RWPE1 (cell line): ENCODE data around the gene GNA15.
A peak's percentile ranks its signal among the peaks of the same experiment; 100 is the strongest.
"Not testable (repeated sequence)": the region's sequence is repeated elsewhere in the genome, so short reads cannot be mapped to it uniquely, and the experiment has no call there.

Experiments used
- CTCF ChIA-PET: fragments of 350-600 bp; sonication (Branson Sonifier 250); formaldehyde crosslinking; extraction: SDS; loops from one replicate; lab custom pipeline; 2021; lab: Yijun Ruan, JAX
- POLR2A ChIA-PET: fragments of 400-600 bp; formaldehyde crosslinking; extraction: SDS; loops from one replicate; lab custom pipeline; 2020; ENCODE audit warnings: antibody characterized with exemption; ENCODE audit not compliant: low non-redundant PET; lab: Yijun Ruan, JAX
- DNase-seq: peaks from one replicate; pipeline ENCODE4 v3.0.0; 2012; ENCODE audit warnings: low spot score
- H3K27ac ChIP-seq: fragments of 450-650 bp; 2 replicates; pipeline ENCODE4 v1.5.1; 2017
- TF ChIP-seq, protein P1 (sequence below): fragments of 450-650 bp; conservative IDR thresholded peaks from 2 replicates; pipeline ENCODE4 v1.5.1; 2017; ENCODE audit warnings: low read depth, mild to moderate bottlenecking

Gene GNA15

DNA sequence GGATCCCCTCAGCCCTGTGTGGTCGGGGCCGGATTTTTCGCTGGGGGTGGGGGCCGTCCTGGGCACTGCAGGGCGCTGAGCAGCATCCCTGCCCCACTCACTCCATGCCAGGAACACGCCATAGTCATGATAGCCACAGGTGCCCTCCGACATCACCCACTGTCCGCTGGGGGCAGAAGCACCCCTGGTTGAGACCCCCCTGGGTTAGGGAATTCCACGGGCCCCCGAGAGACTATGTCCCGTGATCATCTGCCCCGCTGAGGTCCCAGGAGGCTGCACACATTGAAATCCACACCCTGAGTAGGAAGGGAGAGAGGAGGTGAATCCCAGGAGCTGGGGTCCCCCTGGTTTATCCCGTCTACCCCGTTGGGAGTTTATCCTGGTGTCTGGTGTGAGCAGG is 66.1 kb downstream of the GNA15 start:
- no peak for DNase-seq
- TF ChIP-seq, protein P1, sequence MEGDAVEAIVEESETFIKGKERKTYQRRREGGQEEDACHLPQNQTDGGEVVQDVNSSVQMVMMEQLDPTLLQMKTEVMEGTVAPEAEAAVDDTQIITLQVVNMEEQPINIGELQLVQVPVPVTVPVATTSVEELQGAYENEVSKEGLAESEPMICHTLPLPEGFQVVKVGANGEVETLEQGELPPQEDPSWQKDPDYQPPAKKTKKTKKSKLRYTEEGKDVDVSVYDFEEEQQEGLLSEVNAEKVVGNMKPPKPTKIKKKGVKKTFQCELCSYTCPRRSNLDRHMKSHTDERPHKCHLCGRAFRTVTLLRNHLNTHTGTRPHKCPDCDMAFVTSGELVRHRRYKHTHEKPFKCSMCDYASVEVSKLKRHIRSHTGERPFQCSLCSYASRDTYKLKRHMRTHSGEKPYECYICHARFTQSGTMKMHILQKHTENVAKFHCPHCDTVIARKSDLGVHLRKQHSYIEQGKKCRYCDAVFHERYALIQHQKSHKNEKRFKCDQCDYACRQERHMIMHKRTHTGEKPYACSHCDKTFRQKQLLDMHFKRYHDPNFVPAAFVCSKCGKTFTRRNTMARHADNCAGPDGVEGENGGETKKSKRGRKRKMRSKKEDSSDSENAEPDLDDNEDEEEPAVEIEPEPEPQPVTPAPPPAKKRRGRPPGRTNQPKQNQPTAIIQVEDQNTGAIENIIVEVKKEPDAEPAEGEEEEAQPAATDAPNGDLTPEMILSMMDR: no peak
- POLR2A ChIA-PET: no interaction called here
- CTCF ChIA-PET: no interaction called here
- H3K27ac ChIP-seq: no peak overlapping the region; the same call in 1 of the 2 replicates

DNA sequence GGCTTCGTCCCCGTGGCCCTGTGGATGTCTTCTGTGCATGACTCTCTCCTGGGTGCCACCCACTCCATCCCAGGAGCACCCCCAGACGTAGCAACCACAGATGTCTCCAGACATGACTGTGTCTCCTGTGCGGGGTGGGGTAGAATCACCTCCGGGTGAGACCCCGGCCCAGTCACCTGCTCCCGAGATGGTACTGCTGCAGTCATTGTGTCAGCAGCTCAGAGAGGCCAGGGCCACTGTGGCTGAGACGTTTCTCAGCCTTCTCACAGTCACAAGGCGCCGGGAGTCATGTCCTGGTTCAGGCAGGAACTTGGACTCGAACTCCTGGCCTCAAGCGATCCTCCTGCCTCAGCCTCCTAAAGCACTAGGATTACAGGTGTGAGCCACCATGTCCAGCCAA is 66.5 kb downstream of the GNA15 start:
- TF ChIP-seq, protein P1: no peak
- POLR2A ChIA-PET: interaction anchor here (0.6 kb wide), 1 partner anchor 555 kb away, joined by 3 read pairs; no protein-coding TSS in a partner anchor
- DNase-seq: no peak
- H3K27ac ChIP-seq: peak overlapping the region; percentile 28
- CTCF ChIA-PET: no interaction called here

DNA sequence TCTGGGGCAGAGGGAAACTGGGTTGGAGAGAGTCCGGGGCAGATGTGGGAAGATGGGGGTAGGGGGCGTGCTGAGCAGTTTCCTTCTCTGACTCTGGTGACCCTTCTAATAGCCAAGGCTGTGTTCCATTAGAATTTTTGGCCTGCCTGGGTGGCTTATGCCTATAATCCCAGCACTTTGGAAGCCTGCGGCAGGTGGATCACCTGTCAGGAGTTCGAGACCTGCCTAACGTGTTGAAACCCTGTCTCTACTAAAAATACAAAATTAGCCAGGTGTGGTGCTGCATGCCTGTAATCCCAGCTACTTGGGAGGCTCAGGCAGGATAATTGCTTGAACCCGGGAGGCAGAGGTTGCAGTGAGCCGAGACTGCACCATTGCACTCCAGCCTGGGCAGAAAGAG is 67.1 kb downstream of the GNA15 start:
- not testable (repeated sequence) for DNase-seq
- CTCF ChIA-PET: interaction anchor here (1.0 kb wide), 1 partner anchor 237 kb away, joined by 6 read pairs; no protein-coding TSS in a partner anchor
- POLR2A ChIA-PET: interaction anchor here (0.6 kb wide), 1 partner anchor 555 kb away, joined by 3 read pairs; no protein-coding TSS in a partner anchor
- H3K27ac ChIP-seq: peak overlapping the region; percentile 28

DNA sequence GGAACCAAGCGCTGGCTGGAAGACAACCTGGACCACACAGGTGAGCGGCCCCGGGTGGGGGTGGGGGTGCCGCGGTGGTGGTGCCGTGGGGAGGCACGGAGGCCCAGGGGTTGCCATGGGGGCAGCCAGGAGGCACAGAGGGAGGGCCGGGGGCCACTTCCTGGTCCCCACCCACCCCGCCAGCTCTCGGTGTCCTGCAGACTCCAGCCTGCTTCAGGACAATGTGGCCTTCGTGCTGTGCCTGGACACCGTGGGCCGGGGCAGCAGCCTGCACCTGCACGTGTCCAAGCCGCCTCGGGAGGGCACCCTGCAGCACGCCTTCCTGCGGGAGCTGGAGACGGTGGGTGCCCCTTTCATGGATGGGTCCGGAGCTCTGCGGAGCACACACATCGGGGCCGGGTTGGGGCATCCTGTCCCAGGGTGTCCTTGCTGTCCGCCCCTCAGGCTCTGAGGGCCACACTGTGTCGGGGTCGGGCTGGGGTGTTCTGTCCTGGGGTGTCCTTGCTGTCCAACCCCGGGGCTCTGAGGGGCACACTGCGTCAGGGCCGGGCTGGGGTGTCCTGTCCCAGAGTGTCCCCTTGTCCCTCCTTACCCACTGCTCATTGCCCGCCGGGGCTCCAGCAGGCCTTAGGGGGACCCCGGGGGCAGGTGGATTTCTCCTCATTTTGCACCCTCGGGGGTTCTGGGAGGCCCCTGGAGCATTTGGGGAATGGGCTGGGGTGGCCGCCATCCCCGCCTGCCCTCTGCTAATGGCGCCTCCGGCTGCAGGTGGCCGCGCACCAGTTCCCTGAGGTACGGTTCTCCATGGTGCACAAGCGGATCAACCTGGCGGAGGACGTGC is 68.2 kb downstream of the GNA15 start:
- ChIA-PET CTCF (interaction anchor here (1.0 kb wide), 1 partner anchor 238 kb away, joined by 6 read pairs; no protein-coding TSS in a partner anchor), POLR2A (no interaction called here)
- TF ChIP-seq, protein P1: no peak
- DNase-seq: no peak
- H3K27ac ChIP-seq: peak overlapping the region; percentile 28; the same call in 1 of the 2 replicates

DNA sequence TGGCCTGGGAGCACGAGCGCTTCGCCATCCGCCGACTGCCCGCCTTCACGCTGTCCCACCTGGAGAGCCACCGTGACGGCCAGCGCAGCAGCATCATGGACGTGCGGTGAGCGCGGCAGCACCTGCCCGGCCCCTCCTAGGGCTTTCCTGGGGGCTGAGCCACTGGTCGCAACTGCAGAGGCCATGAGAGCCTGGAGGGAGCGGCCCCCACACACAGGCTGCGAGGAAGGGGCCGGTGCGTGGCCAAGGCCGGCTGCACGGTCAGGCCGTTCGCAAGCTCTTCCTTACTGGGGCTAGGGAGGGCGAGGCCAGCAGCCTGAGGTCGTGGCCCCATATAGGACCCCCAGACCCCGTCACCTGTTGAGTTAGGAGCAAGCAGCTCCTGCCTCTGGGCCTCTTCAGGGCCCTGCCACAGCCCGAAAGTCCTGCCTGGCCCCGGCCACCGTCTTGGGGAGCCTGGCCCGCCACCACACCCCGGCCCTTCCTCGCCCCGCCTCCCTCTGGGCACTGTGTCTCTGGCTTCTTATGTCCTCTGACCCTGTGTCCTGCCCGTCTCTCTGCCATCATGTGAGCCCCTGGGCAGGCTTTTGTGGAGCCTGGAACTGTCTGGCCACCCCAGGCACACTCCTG is 68.9 kb downstream of the GNA15 start:
- H3K27ac ChIP-seq: peak overlapping the region; percentile 14
- CTCF ChIA-PET: no interaction called here
- POLR2A ChIA-PET: no interaction called here
- TF ChIP-seq, protein P1: no peak
- no peak for DNase-seq

DNA sequence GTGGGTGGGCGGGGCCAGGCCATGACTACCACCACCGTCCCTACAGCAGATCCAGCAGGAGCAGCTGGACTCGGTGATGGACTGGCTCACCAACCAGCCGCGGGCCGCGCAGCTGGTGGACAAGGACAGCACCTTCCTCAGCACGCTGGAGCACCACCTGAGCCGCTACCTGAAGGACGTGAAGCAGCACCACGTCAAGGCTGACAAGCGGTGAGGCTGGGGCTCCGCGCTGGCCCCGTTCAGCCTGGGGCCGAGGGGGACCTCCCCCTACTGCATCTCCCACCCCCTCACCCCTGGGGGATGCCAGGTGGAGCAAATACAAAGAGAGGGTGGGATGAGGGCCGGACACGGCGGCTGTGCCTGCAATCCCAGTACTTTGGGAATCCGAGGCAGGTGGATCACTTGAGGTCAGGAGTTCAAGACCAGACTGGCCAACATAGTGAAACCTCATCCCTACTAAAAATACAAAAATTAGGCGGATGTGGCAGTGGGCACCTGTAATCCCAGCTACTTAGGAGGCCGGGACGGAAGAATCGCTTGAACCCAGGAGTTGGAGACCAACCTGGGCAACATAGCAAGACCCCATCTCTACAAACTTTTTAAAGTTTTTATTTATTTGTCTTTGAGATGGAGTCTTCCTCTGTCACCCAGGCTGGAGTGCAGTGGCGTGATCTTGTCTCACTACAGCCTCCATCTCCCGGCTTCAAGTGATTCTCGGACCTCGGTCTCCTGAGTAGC is 70.6 kb downstream of the GNA15 start:
- TF ChIP-seq, protein P1: no peak
- no peak for DNase-seq
- CTCF ChIA-PET: interaction anchor here (0.6 kb wide), 1 partner anchor 67 kb away, joined by 7 read pairs; no protein-coding TSS in a partner anchor
- POLR2A ChIA-PET: no interaction called here
- peak overlapping the region; percentile 14; the same call in 1 of the 2 replicates for H3K27ac ChIP-seq
